SJSA1 (cell line): ENCODE results near the gene ORMDL3. TPM values are rescaled to one million over a fixed set of nuclear protein-coding genes. Genes with fewer than 3 reads are reported as not detected.
A peak's percentile ranks its signal among the peaks of the same experiment; 100 is the strongest.
"Not testable (repeated sequence)": the region's sequence is repeated elsewhere in the genome, so short reads cannot be mapped to it uniquely, and the experiment has no call there.

ENCODE experiments used
- DNase-seq, 2 experiments: peaks; one replicate each; pipeline ENCODE4 v3.0.0-alpha.2; 2015 to 2020; ENCODE audit warnings: low spot score in 2 of 2, low read depth in 1 of 2
- H3K27ac ChIP-seq: fragments of 250-450 bp; sonication (Bioruptor Pico); 2 replicates; pipeline ENCODE4 v1.5.1; 2020; ENCODE audit warnings: mild to moderate bottlenecking, moderate library complexity
- H3K27me3 ChIP-seq: fragments of 250-450 bp; sonication (Bioruptor Pico); replicated peaks from 2 replicates; pipeline ENCODE4 v1.5.1; 2020; ENCODE audit warnings: mild to moderate bottlenecking, moderate library complexity
- H3K36me3 ChIP-seq: fragments of 250-450 bp; sonication (Bioruptor Pico); 2 replicates; pipeline ENCODE4 v1.5.1; 2020; ENCODE audit warnings: mild to moderate bottlenecking
- H3K4me1 ChIP-seq: fragments of 250-450 bp; sonication (Bioruptor Pico); replicated peaks from 2 replicates; pipeline ENCODE4 v1.6.1; 2021; ENCODE audit warnings: mild to moderate bottlenecking
- H3K4me3 ChIP-seq: fragments of 250-450 bp; sonication (Bioruptor Pico); 2 replicates; pipeline ENCODE4 v1.5.1; 2020; ENCODE audit warnings: mild to moderate bottlenecking
- H3K9me3 ChIP-seq: fragments of 250-450 bp; sonication (Bioruptor Pico); replicated peaks from 2 replicates; pipeline ENCODE4 v1.5.1; 2020; ENCODE audit warnings: mild to moderate bottlenecking
- total RNA-seq: library from RNA; depleted of rRNA; stranded (reverse); fragments of >200 nt; shearing (Covaris generic); gene quantifications from 2 replicates; pipeline ENCODE4 v1.2.3, GENCODE V29; 2014; rRNA removed

The ORMDL3 gene
- total RNA-seq, 1 experiment from 2014 or later, result 39.1 TPM

GRCh38 chr17:39903158-39903884 lies 24.1 kb downstream of the ORMDL3 start:
- Histone ChIP-seq H3K9me3 (no peaks in the 10 kb centered on the region), H3K27me3 (no peaks in the 10 kb centered on the region; the same call in 1 of the 2 replicates), H3K4me1 (no peaks in the 10 kb centered on the region), H3K4me3 (no peak overlapping the region), H3K36me3 (no peaks in the 10 kb centered on the region), H3K27ac (no peak overlapping the region)
- DNase-seq, result no peak

GRCh38 chr17:39902027-39902426 lies 25.4 kb downstream of the ORMDL3 start:
- not testable (repeated sequence) for H3K9me3 ChIP-seq, H3K27me3 ChIP-seq, H3K36me3 ChIP-seq, H3K4me1 ChIP-seq, DNase-seq, H3K27ac ChIP-seq, H3K4me3 ChIP-seq

GRCh38 chr17:39899215-39899614 lies 28.2 kb downstream of the ORMDL3 start:
- H3K9me3 ChIP-seq, result no peaks in the 10 kb centered on the region
- DNase-seq, result no peak
- no peaks in the 10 kb centered on the region for H3K36me3 ChIP-seq
- H3K4me3 ChIP-seq, result no peak overlapping the region
- no peaks in the 10 kb centered on the region; the same call in 1 of the 2 replicates for H3K27me3 ChIP-seq
- no peak overlapping the region for H3K27ac ChIP-seq
- H3K4me1 ChIP-seq, result no peaks in the 10 kb centered on the region

- Histone ChIP-seq H3K27me3 (no peaks in the 10 kb centered on the region; the same call in 1 of the 2 replicates), H3K27ac (no peak overlapping the region), H3K4me1 (no peaks in the 10 kb centered on the region), H3K4me3 (no peak overlapping the region), H3K9me3 (no peaks in the 10 kb centered on the region), H3K36me3 (no peaks in the 10 kb centered on the region)
- no peak for DNase-seq
Observed at GRCh38 chr17:39898088-39898487, 29.3 kb downstream of the ORMDL3 start.

GRCh38 chr17:39894681-39895376 lies 32.6 kb downstream of the ORMDL3 start:
- DNase-seq, result no peak
- Histone ChIP-seq H3K36me3 (no peaks in the 10 kb centered on the region), H3K4me3 (no peak overlapping the region), H3K27ac (no peak overlapping the region), H3K4me1 (no peaks in the 10 kb centered on the region), H3K9me3 (no peaks in the 10 kb centered on the region; the same call in 1 of the 2 replicates), H3K27me3 (peaks cover 10% of the 10 kb centered on the region; the same call in 1 of the 2 replicates)

GRCh38 chr17:39889200-39889599 lies 38.2 kb downstream of the ORMDL3 start:
- H3K9me3 ChIP-seq, result no peaks in the 10 kb centered on the region; the same call in 1 of the 2 replicates
- no peak overlapping the region for H3K4me3 ChIP-seq
- DNase-seq, result no peak
- H3K27me3 ChIP-seq, result peaks cover 24% of the 10 kb centered on the region
- no peak overlapping the region for H3K27ac ChIP-seq
- H3K36me3 ChIP-seq, result no peaks in the 10 kb centered on the region
- H3K4me1 ChIP-seq, result no peaks in the 10 kb centered on the region

GRCh38 chr17:39887078-39887477 lies 40.3 kb downstream of the ORMDL3 start:
- H3K36me3 ChIP-seq, result no peaks in the 10 kb centered on the region
- H3K9me3 ChIP-seq, result no peaks in the 10 kb centered on the region; the same call in 1 of the 2 replicates
- peaks cover 22% of the 10 kb centered on the region for H3K27me3 ChIP-seq
- no peak overlapping the region for H3K4me3 ChIP-seq
- no peak overlapping the region for H3K27ac ChIP-seq
- DNase-seq, result no peak
- no peaks in the 10 kb centered on the region for H3K4me1 ChIP-seq

- not testable (repeated sequence) for H3K4me1 ChIP-seq, H3K27ac ChIP-seq, H3K36me3 ChIP-seq, DNase-seq, H3K9me3 ChIP-seq, H3K4me3 ChIP-seq
- peaks cover 20% of the 10 kb centered on the region for H3K27me3 ChIP-seq
Observed at GRCh38 chr17:39886102-39886501, 41.3 kb downstream of the ORMDL3 start.

GRCh38 chr17:39872751-39873150 lies 54.6 kb downstream of the ORMDL3 start:
- DNase-seq, result peak in 1 of 2 experiments; percentile 22
- H3K4me3 ChIP-seq, result no peak overlapping the region

GRCh38 chr17:39871801-39872200 lies 55.6 kb downstream of the ORMDL3 start:
- H3K27ac ChIP-seq, result no peak overlapping the region
- H3K4me3 ChIP-seq, result no peak overlapping the region
- no peaks in the 10 kb centered on the region for H3K4me1 ChIP-seq
- no peaks in the 10 kb centered on the region for H3K9me3 ChIP-seq
- no peaks in the 10 kb centered on the region for H3K36me3 ChIP-seq
- DNase-seq, result no peak
- peaks cover 22% of the 10 kb centered on the region; the same call in 1 of the 2 replicates for H3K27me3 ChIP-seq

More at GRCh38 chr17:39872751-39873150, 54.6 kb downstream of the ORMDL3 start:
- peaks cover 24% of the 10 kb centered on the region for H3K27me3 ChIP-seq
- H3K4me1 ChIP-seq, result no peaks in the 10 kb centered on the region
- H3K9me3 ChIP-seq, result no peaks in the 10 kb centered on the region
- no peak overlapping the region for H3K27ac ChIP-seq
- no peaks in the 10 kb centered on the region for H3K36me3 ChIP-seq

Other genes starting within 250 kb of the ORMDL3 start
- gene PGAP3, start 239.5 kb downstream of the ORMDL3 start, total RNA-seq, result 8.4 and 10.1 TPM in 2 replicates
- 16.7 and 26.8 TPM in 2 replicates for gene ERBB2, start 227.5 kb downstream of the ORMDL3 start, total RNA-seq
- gene MIEN1, start 197.1 kb downstream of the ORMDL3 start, total RNA-seq, result 53.3 and 99.4 TPM in 2 replicates
- gene GRB7, start 189.7 kb downstream of the ORMDL3 start, total RNA-seq, result not detected in 2 replicates
- gene IKZF3, start 63.3 kb downstream of the ORMDL3 start, total RNA-seq, result under 0.01 TPM in 1 of 2 replicates, not detected in the other
- gene ZPBP2, start 59.4 kb downstream of the ORMDL3 start, total RNA-seq, result not detected in 2 replicates
- gene GSDMB, start 9.0 kb downstream of the ORMDL3 start, total RNA-seq, result 0.85 and 2.2 TPM in 2 replicates
- not detected in 2 replicates for gene LRRC3C, start 131 bp upstream of the ORMDL3 start, total RNA-seq
- gene GSDMA, start 35.4 kb upstream of the ORMDL3 start, total RNA-seq, result not detected in 2 replicates
- gene PSMD3, start 53.2 kb upstream of the ORMDL3 start, total RNA-seq, result 98.3 and 167 TPM in 2 replicates
- not detected in 2 replicates for gene CSF3, start 87.8 kb upstream of the ORMDL3 start, total RNA-seq
- gene MED24, start 126.8 kb upstream of the ORMDL3 start, total RNA-seq, result 40.1 and 46.3 TPM in 2 replicates
- gene THRA, start 135.4 kb upstream of the ORMDL3 start, total RNA-seq, result 14.0 and 14.4 TPM in 2 replicates
- 1.0 and 1.8 TPM in 2 replicates for gene NR1D1, start 173.0 kb upstream of the ORMDL3 start, total RNA-seq
- 41.7 and 49.4 TPM in 2 replicates for gene MSL1, start 194.4 kb upstream of the ORMDL3 start, total RNA-seq
- 40.0 and 41.4 TPM in 2 replicates for gene CASC3, start 212.9 kb upstream of the ORMDL3 start, total RNA-seq
- 0.28 and 1.1 TPM in 2 replicates for gene RAPGEFL1, start 249.9 kb upstream of the ORMDL3 start, total RNA-seq